Nephron progenitor cell (in vitro differentiated cells): Measurements from ENCODE around the gene OBI1.

ENCODE experiments used
- DNase-seq: peaks from one replicate; pipeline ENCODE4 v3.0.0; 2021
- H3K27ac Mint-ChIP-seq: 2 replicates; pipeline ENCODE4 v1.8.0; 2021; ENCODE audit warnings: mild to moderate bottlenecking, moderate library complexity, mixed read lengths
- H3K27me3 Mint-ChIP-seq: 2 replicates; pipeline ENCODE4 v1.8.0; 2021; ENCODE audit warnings: mild to moderate bottlenecking, low read depth, mixed read lengths; ENCODE audit not compliant: poor library complexity
- H3K36me3 Mint-ChIP-seq: 2 replicates; pipeline ENCODE4 v1.8.0; 2021; ENCODE audit warnings: low read depth, mixed read lengths
- H3K4me1 Mint-ChIP-seq: 2 replicates; pipeline ENCODE4 v1.8.0; 2021; ENCODE audit warnings: mixed read lengths
- H3K4me3 Mint-ChIP-seq: 2 replicates; pipeline ENCODE4 v1.8.0; 2021; ENCODE audit warnings: mild to moderate bottlenecking, moderate library complexity, mixed read lengths
- H3K9me3 Mint-ChIP-seq: 2 replicates; pipeline ENCODE4 v1.8.0; 2021; ENCODE audit warnings: mild to moderate bottlenecking, moderate library complexity, mixed read lengths
- CTCF ChIP-seq: fragments of 200-600 bp; sonication (generic); IDR thresholded peaks from 2 replicates; pipeline ENCODE4 v1.5.0; 2021; ENCODE audit warnings: antibody characterized with exemption

OBI1 gene

GRCh38 chr13:78603240-78603957 is 55.6 kb downstream of the OBI1 start, which contains the start of gene POU4F1:
Gene POU4F1 (minus strand): TSS chr13:78603552. CDS start chr13:78603326, 226 bp downstream.
- Mint-ChIP-seq H3K27ac (no peak within 1 kb of the TSS), H3K36me3 (no peaks in the 10 kb centered on the region), H3K4me1 (peaks cover 22% of the 10 kb centered on the region), H3K9me3 (no peaks in the 10 kb centered on the region), H3K27me3 (peaks cover 97% of the 10 kb centered on the region), H3K4me3 (peak within 1 kb of the TSS; percentile 74)
- no peak for TF ChIP-seq CTCF
- peak; percentile 83 for DNase-seq

DNA sequence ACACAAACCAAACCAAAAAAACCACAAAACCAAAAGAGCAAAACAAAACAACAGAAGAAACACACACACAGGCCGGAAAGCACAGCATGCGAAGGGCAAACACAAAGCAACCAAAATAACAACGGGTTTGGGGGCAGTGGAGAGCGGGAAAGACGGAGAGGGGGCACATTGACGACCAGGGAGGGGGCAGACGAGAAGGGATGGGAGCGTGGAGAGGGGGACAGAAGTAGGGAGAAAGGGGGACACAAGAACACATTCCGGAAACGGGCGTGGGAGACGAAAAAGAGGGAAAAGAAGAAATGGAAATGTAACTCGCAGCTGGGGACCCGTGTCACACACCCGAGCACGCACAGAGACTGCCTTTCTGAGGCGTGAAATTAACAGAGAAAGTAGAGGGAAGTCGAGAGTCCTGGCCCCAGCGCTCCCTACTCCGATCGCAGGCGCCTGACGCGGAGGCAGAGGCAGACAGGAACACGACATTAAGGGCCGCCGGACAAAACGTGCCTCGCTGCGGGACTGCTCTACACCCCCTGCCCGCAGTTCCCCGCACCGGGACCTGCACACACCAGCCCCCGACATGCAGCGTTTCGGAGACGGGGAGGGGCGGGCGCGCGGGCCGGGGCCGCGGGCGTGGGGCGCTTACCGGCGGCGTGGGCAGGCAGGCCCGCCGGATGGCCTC is 56.3 kb downstream of the OBI1 start:
- no peak for DNase-seq

GRCh38 chr13:78601874-78602560 is 56.9 kb downstream of the OBI1 start:
- Mint-ChIP-seq H3K4me1 (peaks cover 20% of the 10 kb centered on the region), H3K36me3 (no peaks in the 10 kb centered on the region), H3K9me3 (no peaks in the 10 kb centered on the region), H3K27ac (no peak overlapping the region), H3K27me3 (peaks cover 97% of the 10 kb centered on the region), H3K4me3 (peak overlapping the region; percentile 71)
- DNase-seq, result no peak
- TF ChIP-seq CTCF, result no peak

More for the DNA sequence above, 56.3 kb downstream of the OBI1 start:
- Mint-ChIP-seq H3K27me3 (peaks cover 97% of the 10 kb centered on the region), H3K4me1 (peaks cover 18% of the 10 kb centered on the region), H3K9me3 (no peaks in the 10 kb centered on the region), H3K36me3 (no peaks in the 10 kb centered on the region), H3K27ac (no peak overlapping the region), H3K4me3 (peak overlapping the region; percentile 71)
- no peak for TF ChIP-seq CTCF

GRCh38 chr13:78601124-78601873 is 57.7 kb downstream of the OBI1 start:
- Mint-ChIP-seq H3K27ac (no peak overlapping the region), H3K4me3 (peak overlapping the region; percentile 54), H3K27me3 (peaks cover 97% of the 10 kb centered on the region), H3K4me1 (peaks cover 20% of the 10 kb centered on the region), H3K36me3 (no peaks in the 10 kb centered on the region), H3K9me3 (no peaks in the 10 kb centered on the region)
- no peak for DNase-seq
- TF ChIP-seq CTCF, result no peak

GRCh38 chr13:78600280-78600883 is 58.6 kb downstream of the OBI1 start:
- Mint-ChIP-seq H3K4me3 (peak overlapping the region; percentile 54), H3K9me3 (no peaks in the 10 kb centered on the region), H3K4me1 (peaks cover 22% of the 10 kb centered on the region), H3K27ac (no peak overlapping the region), H3K27me3 (peaks cover 97% of the 10 kb centered on the region), H3K36me3 (no peaks in the 10 kb centered on the region)
- no peak for TF ChIP-seq CTCF
- no peak for DNase-seq
